ENCODE results near the gene TSPAN15.

The TSPAN15 gene

GRCh38 chr10:69554611-69555010, 103.3 kb downstream of the TSPAN15 start:
- Histone ChIP-seq H3K4me1 (ENCODE audit: insufficient read depth, poor library complexity, severe bottlenecking) (no peaks in the 10 kb centered on the region), H3K36me3 (ENCODE audit: low read depth) (no peaks in the 10 kb centered on the region), H3K4me3 (ENCODE audit: severe bottlenecking) (no peak overlapping the region), H3K9me3 (ENCODE audit: severe bottlenecking) (peaks cover under 1% of the 10 kb centered on the region), H3K27ac (ENCODE audit: poor library complexity, severe bottlenecking) (no peak overlapping the region), H3K27me3 (ENCODE audit: insufficient read depth, poor library complexity, severe bottlenecking) (peaks cover 2% of the 10 kb centered on the region)
- no peak for DNase-seq (ENCODE audit: low spot score)
- no peak for TF ChIP-seq CTCF (IDR thresholded peaks at IDR 0.05; ENCODE audit: poor library complexity, severe bottlenecking)
- ATAC-seq (ENCODE audit: low read depth), result no peak
